ENCODE measurements around the gene VSX2.

VSX2 gene

DNA sequence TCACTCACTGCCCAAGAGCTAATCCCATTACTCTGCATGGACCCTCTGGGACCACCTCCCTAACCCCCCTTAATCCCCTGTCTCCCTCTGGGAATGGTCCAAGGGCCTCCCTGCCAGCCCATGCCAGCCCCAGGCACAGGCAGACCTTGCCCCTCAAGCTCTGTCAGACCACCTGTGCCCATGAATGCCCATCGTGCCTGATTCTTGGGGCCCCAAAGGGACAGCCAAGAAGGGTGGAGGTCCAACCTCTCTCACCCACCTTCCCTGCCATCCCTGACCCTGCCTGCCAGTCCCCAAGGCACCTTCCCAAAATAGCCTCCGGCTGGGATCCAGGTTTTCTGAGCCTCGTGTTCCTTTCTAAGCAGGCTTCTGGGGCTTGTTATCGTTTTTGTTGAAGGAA, 20.8 kb upstream of the VSX2 start:
- TF ChIP-seq, protein P1, sequence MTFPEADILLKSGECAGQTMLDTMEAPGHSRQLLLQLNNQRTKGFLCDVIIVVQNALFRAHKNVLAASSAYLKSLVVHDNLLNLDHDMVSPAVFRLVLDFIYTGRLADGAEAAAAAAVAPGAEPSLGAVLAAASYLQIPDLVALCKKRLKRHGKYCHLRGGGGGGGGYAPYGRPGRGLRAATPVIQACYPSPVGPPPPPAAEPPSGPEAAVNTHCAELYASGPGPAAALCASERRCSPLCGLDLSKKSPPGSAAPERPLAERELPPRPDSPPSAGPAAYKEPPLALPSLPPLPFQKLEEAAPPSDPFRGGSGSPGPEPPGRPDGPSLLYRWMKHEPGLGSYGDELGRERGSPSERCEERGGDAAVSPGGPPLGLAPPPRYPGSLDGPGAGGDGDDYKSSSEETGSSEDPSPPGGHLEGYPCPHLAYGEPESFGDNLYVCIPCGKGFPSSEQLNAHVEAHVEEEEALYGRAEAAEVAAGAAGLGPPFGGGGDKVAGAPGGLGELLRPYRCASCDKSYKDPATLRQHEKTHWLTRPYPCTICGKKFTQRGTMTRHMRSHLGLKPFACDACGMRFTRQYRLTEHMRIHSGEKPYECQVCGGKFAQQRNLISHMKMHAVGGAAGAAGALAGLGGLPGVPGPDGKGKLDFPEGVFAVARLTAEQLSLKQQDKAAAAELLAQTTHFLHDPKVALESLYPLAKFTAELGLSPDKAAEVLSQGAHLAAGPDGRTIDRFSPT (tag by site-specific recombination; IDR thresholded peaks at IDR 0.05), result peak; percentile 60; the same call in 1 of the 2 replicates
- TF ChIP-seq, protein P2, sequence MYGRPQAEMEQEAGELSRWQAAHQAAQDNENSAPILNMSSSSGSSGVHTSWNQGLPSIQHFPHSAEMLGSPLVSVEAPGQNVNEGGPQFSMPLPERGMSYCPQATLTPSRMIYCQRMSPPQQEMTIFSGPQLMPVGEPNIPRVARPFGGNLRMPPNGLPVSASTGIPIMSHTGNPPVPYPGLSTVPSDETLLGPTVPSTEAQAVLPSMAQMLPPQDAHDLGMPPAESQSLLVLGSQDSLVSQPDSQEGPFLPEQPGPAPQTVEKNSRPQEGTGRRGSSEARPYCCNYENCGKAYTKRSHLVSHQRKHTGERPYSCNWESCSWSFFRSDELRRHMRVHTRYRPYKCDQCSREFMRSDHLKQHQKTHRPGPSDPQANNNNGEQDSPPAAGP (tag by site-specific recombination; IDR thresholded peaks at IDR 0.05), result no peak
- CTCF ChIA-PET, result interaction anchor here (0.7 to 1.6 kb wide), 8 partner anchors 9 to 283 kb away, joined by 3 to 17 read pairs (median 3); no protein-coding TSS in a partner anchor
- POLR2A ChIA-PET, result no interaction called here
- Histone ChIP-seq H3K9me3 (ENCODE audit: control insufficient read depth, insufficient read depth, low read depth, low read length) (no peaks in the 10 kb centered on the region), H3K27ac (ENCODE audit: extremely low read depth, low read depth, low read length) (no peak overlapping the region), H3K4me3 (ENCODE audit: low read depth, low read length) (no peak overlapping the region), H3K36me3 (ENCODE audit: control insufficient read depth in 2 of 2, insufficient read depth in 1 of 2, low read length in 2 of 2) (no peaks in the 10 kb centered on the region), H3K4me1 (ENCODE audit: control insufficient read depth, insufficient read depth, low read length) (no peaks in the 10 kb centered on the region)

DNA sequence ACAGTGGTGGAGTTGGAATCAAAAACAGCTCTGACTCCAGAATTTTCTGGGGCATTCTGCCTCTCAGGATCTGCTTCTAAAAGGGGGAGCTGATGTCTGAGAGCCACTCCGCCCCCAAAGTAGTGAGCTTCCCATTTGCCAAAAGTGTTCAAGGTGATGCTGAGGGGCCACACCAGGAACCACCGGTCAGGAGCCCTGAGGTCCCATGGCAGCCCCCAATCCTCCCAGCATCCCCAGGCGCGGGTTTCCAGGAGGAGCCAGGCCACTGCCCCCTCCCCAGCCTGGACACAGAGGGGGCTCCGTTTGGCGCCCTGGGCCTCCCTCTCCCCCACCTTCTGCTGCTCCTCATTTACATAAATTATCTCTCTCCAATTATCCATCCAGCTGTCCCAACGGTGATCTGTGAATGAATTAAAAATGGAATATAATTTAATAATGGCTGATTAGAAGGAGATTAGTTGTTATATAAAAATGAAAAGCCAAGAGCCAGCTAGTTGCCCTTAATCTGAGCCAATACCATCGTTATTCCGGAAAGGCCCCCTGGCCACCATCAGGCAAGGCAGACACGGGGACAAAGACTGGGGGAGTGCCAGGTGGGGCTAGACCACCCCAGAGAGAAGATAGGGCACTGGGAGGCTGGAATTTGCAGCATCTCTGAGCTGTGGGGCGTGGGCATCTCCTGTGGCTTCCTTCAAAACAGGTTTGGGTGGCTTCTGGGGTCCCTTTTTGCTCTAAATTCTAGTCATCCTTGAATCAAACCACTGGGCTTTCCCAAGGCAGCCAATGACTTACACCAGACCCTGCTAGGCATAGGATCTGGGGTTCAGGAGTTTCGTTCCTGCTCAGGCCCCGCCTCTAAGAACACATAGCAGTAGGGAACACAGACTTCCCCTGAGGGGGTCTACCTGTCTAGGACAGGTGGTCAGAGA, 19.7 kb upstream of the VSX2 start:
- Histone ChIP-seq H3K9me3 (ENCODE audit: control insufficient read depth, insufficient read depth, low read depth, low read length) (no peaks in the 10 kb centered on the region), H3K36me3 (ENCODE audit: control insufficient read depth in 2 of 2, insufficient read depth in 1 of 2, low read length in 2 of 2) (no peaks in the 10 kb centered on the region), H3K4me3 (ENCODE audit: low read depth, low read length) (no peak overlapping the region), H3K27ac (ENCODE audit: extremely low read depth, low read depth, low read length) (no peak overlapping the region), H3K4me1 (ENCODE audit: control insufficient read depth, insufficient read depth, low read length) (no peaks in the 10 kb centered on the region)
- POLR2A ChIA-PET, result no interaction called here
- CTCF ChIA-PET, result interaction anchor here (0.6 to 1.6 kb wide), 9 partner anchors 10 to 180 kb away, joined by 3 to 17 read pairs (median 3); no protein-coding TSS in a partner anchor
- no peak for TF ChIP-seq KLF10 (tag by site-specific recombination; IDR thresholded peaks at IDR 0.05)
- no peak for TF ChIP-seq ZNF449 (tag by site-specific recombination; IDR thresholded peaks at IDR 0.05)
- TF ChIP-seq, protein P3, sequence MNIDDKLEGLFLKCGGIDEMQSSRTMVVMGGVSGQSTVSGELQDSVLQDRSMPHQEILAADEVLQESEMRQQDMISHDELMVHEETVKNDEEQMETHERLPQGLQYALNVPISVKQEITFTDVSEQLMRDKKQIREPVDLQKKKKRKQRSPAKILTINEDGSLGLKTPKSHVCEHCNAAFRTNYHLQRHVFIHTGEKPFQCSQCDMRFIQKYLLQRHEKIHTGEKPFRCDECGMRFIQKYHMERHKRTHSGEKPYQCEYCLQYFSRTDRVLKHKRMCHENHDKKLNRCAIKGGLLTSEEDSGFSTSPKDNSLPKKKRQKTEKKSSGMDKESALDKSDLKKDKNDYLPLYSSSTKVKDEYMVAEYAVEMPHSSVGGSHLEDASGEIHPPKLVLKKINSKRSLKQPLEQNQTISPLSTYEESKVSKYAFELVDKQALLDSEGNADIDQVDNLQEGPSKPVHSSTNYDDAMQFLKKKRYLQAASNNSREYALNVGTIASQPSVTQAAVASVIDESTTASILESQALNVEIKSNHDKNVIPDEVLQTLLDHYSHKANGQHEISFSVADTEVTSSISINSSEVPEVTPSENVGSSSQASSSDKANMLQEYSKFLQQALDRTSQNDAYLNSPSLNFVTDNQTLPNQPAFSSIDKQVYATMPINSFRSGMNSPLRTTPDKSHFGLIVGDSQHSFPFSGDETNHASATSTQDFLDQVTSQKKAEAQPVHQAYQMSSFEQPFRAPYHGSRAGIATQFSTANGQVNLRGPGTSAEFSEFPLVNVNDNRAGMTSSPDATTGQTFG (tag by site-specific recombination; IDR thresholded peaks at IDR 0.05; ENCODE audit: borderline replicate concordance), result no peak
- no peak for TF ChIP-seq SETDB1 (IDR thresholded peaks at IDR 0.05; ENCODE audit: insufficient read length, low read length)
- TF ChIP-seq SCRT1 (tag by site-specific recombination; IDR thresholded peaks at IDR 0.05; ENCODE audit: borderline replicate concordance), result no peak
- no peak for TF ChIP-seq ZNF221 (tag by site-specific recombination; IDR thresholded peaks at IDR 0.05; ENCODE audit: borderline replicate concordance)
- no peak for TF ChIP-seq ZNF302 (tag by site-specific recombination; IDR thresholded peaks at IDR 0.05; ENCODE audit: low read depth)

DNA sequence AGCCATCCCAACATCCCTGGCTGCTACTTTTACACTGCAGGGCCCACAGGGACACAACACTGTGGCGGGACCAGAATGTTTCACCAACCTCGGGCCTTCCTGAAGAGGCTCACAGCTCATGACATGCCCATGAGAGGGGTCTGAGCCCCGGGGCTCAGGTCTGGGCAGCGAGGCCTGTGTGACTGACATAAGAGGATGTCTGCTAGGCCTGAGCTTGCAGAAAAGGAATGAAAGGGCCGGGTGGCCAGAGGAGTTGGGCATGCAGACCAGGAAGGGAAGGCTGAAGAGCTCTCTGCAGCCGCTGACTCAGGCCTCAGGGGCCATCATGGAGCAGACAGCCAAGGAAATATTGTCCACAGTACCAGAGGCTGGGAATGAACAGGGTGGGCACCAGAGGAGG, 18.3 kb upstream of the VSX2 start:
- Histone ChIP-seq H3K4me3 (ENCODE audit: low read depth, low read length) (no peak overlapping the region), H3K9me3 (ENCODE audit: control insufficient read depth, insufficient read depth, low read depth, low read length) (no peaks in the 10 kb centered on the region), H3K27ac (ENCODE audit: extremely low read depth, low read depth, low read length) (no peak overlapping the region), H3K36me3 (ENCODE audit: control insufficient read depth in 2 of 2, insufficient read depth in 1 of 2, low read length in 2 of 2) (no peaks in the 10 kb centered on the region), H3K4me1 (ENCODE audit: control insufficient read depth, insufficient read depth, low read length) (no peaks in the 10 kb centered on the region)
- no peak for TF ChIP-seq ZNF548 (tag by site-specific recombination; IDR thresholded peaks at IDR 0.05)
- POLR2A ChIA-PET, result no interaction called here
- CTCF ChIA-PET, result interaction anchor here (1.0 to 2.2 kb wide), 3 partner anchors 27 to 37 kb away, joined by 3 to 7 read pairs (median 4); no protein-coding TSS in a partner anchor
